Prostate gland (tissue), 2 donors: ENCODE data around the gene ZSWIM3.

ENCODE experiments used
- POLR2A ChIP-seq: fragments of 450-650 bp; IDR thresholded peaks from one replicate; pipeline ENCODE4 v1.6.1; 2016; ENCODE audit warnings: antibody characterized with exemption, mild to moderate bottlenecking
- TF ChIP-seq, protein P1 (sequence below), 4 experiments: fragments of 200-600 bp in 2 of 4; fragments of 450-650 bp in 2 of 4; sonication (generic) in 2 of 4; IDR thresholded peaks; 1 replicate in 3 of 4; 2 replicates in 1 of 4; pipeline ENCODE4 v1.5.1; 2016 to 2019; ENCODE audit warnings: antibody characterized with exemption in 4 of 4, mild to moderate bottlenecking in 2 of 4, moderate library complexity in 2 of 4

DNA sequence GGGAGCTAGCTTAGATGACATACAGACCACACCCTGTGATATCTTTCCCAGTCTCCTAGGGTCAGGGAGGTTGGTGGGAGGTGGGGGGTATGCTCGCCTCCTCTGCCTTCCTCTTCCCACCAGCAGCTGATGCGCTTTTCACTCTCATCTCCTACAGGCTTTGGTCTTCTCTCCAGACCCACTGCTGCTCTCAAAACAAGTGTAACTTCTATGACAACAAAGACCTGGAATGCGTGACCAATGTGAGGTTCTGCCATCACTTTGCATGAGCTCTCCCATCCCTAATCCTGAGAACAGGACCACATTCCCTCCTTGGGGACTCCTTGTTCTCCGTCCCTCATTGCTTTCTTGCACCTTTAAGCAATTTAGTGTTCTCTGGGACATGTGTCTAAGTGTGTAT is 36.4 kb downstream of the ZSWIM3 start:
- TF ChIP-seq, protein P1, sequence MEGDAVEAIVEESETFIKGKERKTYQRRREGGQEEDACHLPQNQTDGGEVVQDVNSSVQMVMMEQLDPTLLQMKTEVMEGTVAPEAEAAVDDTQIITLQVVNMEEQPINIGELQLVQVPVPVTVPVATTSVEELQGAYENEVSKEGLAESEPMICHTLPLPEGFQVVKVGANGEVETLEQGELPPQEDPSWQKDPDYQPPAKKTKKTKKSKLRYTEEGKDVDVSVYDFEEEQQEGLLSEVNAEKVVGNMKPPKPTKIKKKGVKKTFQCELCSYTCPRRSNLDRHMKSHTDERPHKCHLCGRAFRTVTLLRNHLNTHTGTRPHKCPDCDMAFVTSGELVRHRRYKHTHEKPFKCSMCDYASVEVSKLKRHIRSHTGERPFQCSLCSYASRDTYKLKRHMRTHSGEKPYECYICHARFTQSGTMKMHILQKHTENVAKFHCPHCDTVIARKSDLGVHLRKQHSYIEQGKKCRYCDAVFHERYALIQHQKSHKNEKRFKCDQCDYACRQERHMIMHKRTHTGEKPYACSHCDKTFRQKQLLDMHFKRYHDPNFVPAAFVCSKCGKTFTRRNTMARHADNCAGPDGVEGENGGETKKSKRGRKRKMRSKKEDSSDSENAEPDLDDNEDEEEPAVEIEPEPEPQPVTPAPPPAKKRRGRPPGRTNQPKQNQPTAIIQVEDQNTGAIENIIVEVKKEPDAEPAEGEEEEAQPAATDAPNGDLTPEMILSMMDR (IDR thresholded peaks at IDR 0.05): no peak
- no peak for TF ChIP-seq POLR2A
